HCT116 (cell line): ENCODE data around the gene CALU. TPM values are rescaled to one million over a fixed set of nuclear protein-coding genes. Genes with fewer than 3 reads are reported as not detected.

Experiments
- ATAC-seq: fragments of 200-7000 bp; cut with Tn5 transposase; 2 replicates; pipeline ENCODE4 v1.9.1; 2020; ENCODE audit warnings: mild to moderate bottlenecking, moderate library complexity
- BruUV-seq: library from RNA; stranded (reverse); fragments of 400-500 nt; replicated peaks from 2 replicates; lab custom pipeline; 2021; lab: Mats Ljungman, UMichigan
- CTCF ChIA-PET: fragments of 300-600 bp; sonication (Branson Sonifier 250); formaldehyde crosslinking; loops from one replicate; lab custom pipeline; 2021; ENCODE audit warnings: antibody characterized with exemption; lab: Charles Lee
- POLR2A ChIA-PET: fragments of 300-600, 350-600 bp; sonication (Branson Sonifier 250); formaldehyde crosslinking; loops from one replicate; lab custom pipeline; 2021; ENCODE audit warnings: antibody characterized with exemption; lab: Charles Lee
- RAD21 ChIA-PET, 2 experiments: fragments of 300-600 bp; sonication (Branson Sonifier 250); formaldehyde crosslinking; loops; one replicate each; lab custom pipeline; 2023; ENCODE audit warnings: low total read pairs in 2 of 2; ENCODE audit not compliant: uncharacterized antibody in 2 of 2, unreplicated experiment in 2 of 2, low non-redundant PET in 1 of 2; lab: Charles Lee
- DNase-seq: peaks from one replicate; pipeline ENCODE4 v3.0.0-alpha.2; 2010; ENCODE audit warnings: low read depth, low spot score
- H2AFZ ChIP-seq: fragments of 200-600 bp; shearing (Covaris generic), sonication (generic); 2 replicates; pipeline ENCODE4 v1.6.1; 2017; ENCODE audit warnings: low read depth, mixed run types, mixed read lengths, antibody characterized with exemption, low read length; ENCODE audit not compliant: poor library complexity, severe bottlenecking
- H3K27ac ChIP-seq: 2 replicates; pipeline ENCODE4 v1.5.1; 2012; ENCODE audit warnings: low read depth, low read length
- H3K27me3 ChIP-seq: fragments of 200-600 bp; sonication (generic); 2 replicates; pipeline ENCODE4 v1.6.1; 2016; ENCODE audit warnings: mixed run types, low read length, mixed read lengths; ENCODE audit not compliant: insufficient read depth
- H3K36me3 ChIP-seq, 2 experiments: fragments of 200-500 bp in 1 of 2; fragments of 200-600 bp in 1 of 2; sonication (Bioruptor generic) in 1 of 2; sonication (generic) in 1 of 2; 2 replicates each; pipeline versions ENCODE4 v1.5.1 to v1.6.1; 2014 to 2016; ENCODE audit warnings: low read length in 2 of 2, inconsistent platforms in 1 of 2, mixed read lengths in 1 of 2, mixed run types in 1 of 2; ENCODE audit not compliant: insufficient read depth in 2 of 2, control insufficient read depth in 1 of 2
- H3K4me1 ChIP-seq, 2 experiments: fragments of 200-600 bp in 1 of 2; sonication (generic) in 1 of 2; 2 replicates each; pipeline versions ENCODE4 v1.5.1 to v1.6.1; 2012 to 2017; ENCODE audit warnings: low read length in 2 of 2, inconsistent platforms in 1 of 2, mild to moderate bottlenecking in 1 of 2, mixed read lengths in 1 of 2, mixed run types in 1 of 2, moderate library complexity in 1 of 2; ENCODE audit not compliant: insufficient read depth in 2 of 2, control insufficient read depth in 1 of 2
- H3K4me2 ChIP-seq: fragments of 200-600 bp; sonication (generic); 2 replicates; pipeline ENCODE4 v1.6.1; 2017; ENCODE audit warnings: mixed run types, low read length, mixed read lengths
- H3K4me3 ChIP-seq, 2 experiments: fragments of 200-600 bp in 1 of 2; sonication (generic) in 1 of 2; replicated peaks in 1 of 2; 2 replicates each; pipeline ENCODE4 v1.5.1; 2011 to 2016; ENCODE audit warnings: low read length in 2 of 2, control low read depth in 1 of 2, low read depth in 1 of 2, mild to moderate bottlenecking in 1 of 2, mixed read lengths in 1 of 2, mixed run types in 1 of 2
- H3K79me2 ChIP-seq: fragments of 200-600 bp; sonication (generic); 2 replicates; pipeline ENCODE4 v1.6.1; 2017; ENCODE audit warnings: mild to moderate bottlenecking, mixed run types, low read length, moderate library complexity, mixed read lengths; ENCODE audit not compliant: insufficient read depth
- H3K9ac ChIP-seq: fragments of 200-600 bp; sonication (generic); 2 replicates; pipeline ENCODE4 v1.6.1; 2016; ENCODE audit warnings: low read length, mixed read lengths
- H3K9me2 ChIP-seq: fragments of 200-600 bp; sonication (generic), shearing (Covaris generic); 2 replicates; pipeline ENCODE4 v1.6.1; 2017; ENCODE audit warnings: mixed run types, mild to moderate bottlenecking, moderate library complexity; ENCODE audit not compliant: insufficient read depth
- H3K9me3 ChIP-seq, 2 experiments: fragments of 200-500 bp in 1 of 2; fragments of 200-600 bp in 1 of 2; sonication (Bioruptor generic) in 1 of 2; sonication (generic) in 1 of 2; 2 replicates each; pipeline ENCODE4 v1.6.1; 2014 to 2017; ENCODE audit warnings: low read length in 2 of 2, mixed read lengths in 2 of 2, inconsistent platforms in 1 of 2, low read depth in 1 of 2, mild to moderate bottlenecking in 1 of 2, mixed run types in 1 of 2, moderate library complexity in 1 of 2; ENCODE audit not compliant: control insufficient read depth in 1 of 2, insufficient read depth in 1 of 2
- H4K20me1 ChIP-seq: fragments of 200-600 bp; sonication (generic), shearing (Covaris generic); 2 replicates; pipeline ENCODE4 v1.6.1; 2017; ENCODE audit warnings: mixed run types, mild to moderate bottlenecking, moderate library complexity; ENCODE audit not compliant: insufficient read depth
- CBX3 ChIP-seq: IDR thresholded peaks from 2 replicates; pipeline ENCODE4 v1.6.1; 2012; ENCODE audit warnings: low read depth
- EGR1 ChIP-seq: IDR thresholded peaks from 2 replicates; pipeline ENCODE4 v1.6.1; 2012; ENCODE audit warnings: low read depth
- EZH2 ChIP-seq: fragments of 200-600 bp; sonication (generic); IDR thresholded peaks from 2 replicates; pipeline ENCODE4 v1.6.1; 2017; ENCODE audit warnings: antibody characterized with exemption, mixed run types
- EZH2phosphoT487 ChIP-seq: fragments of 200-600 bp; IDR thresholded peaks from 2 replicates; pipeline ENCODE4 v1.6.1; 2018; ENCODE audit warnings: antibody characterized with exemption, borderline replicate concordance
- FOSL1 ChIP-seq: IDR thresholded peaks from 2 replicates; pipeline ENCODE4 v1.6.1; 2012; ENCODE audit warnings: low read depth
- POLR2A ChIP-seq: IDR thresholded peaks from 2 replicates; pipeline ENCODE4 v1.7.0; 2011; ENCODE audit warnings: borderline replicate concordance; ENCODE audit not compliant: insufficient read depth, insufficient read length; ENCODE audit errors: extremely low read depth
- POLR2AphosphoS5 ChIP-seq: IDR thresholded peaks from 2 replicates; pipeline ENCODE4 v1.6.1; 2011; ENCODE audit warnings: mild to moderate bottlenecking, low read depth, low read length, moderate library complexity
- RAD21 ChIP-seq: IDR thresholded peaks from 2 replicates; pipeline ENCODE4 v1.6.1; 2012; ENCODE audit warnings: low read depth, mild to moderate bottlenecking
- SP1 ChIP-seq: IDR thresholded peaks from 2 replicates; pipeline ENCODE4 v1.6.1; 2012; ENCODE audit warnings: low read depth
- SRF ChIP-seq: IDR thresholded peaks from 2 replicates; pipeline ENCODE4 v1.6.1; 2012; ENCODE audit warnings: low read depth
- TCF7L2 ChIP-seq: IDR thresholded peaks from 2 replicates; pipeline ENCODE4 v1.7.0; 2011; ENCODE audit warnings: borderline replicate concordance, inconsistent platforms; ENCODE audit not compliant: insufficient read depth, insufficient read length; ENCODE audit errors: extremely low read depth
- ZNF274 ChIP-seq: fragments of 200-500 bp; sonication (Bioruptor generic); IDR thresholded peaks from 2 replicates; pipeline ENCODE4 v1.6.1; 2014; ENCODE audit warnings: mild to moderate bottlenecking, low read depth, low read length, inconsistent platforms
- intact Hi-C: fragments of 100-400 bp; cut with micrococcal nuclease; formaldehyde crosslinking; loops from 2 replicates; pipeline ENCODE4 v1.10.0; 2022
- total RNA-seq: library from RNA; stranded (reverse); gene quantifications from one replicate; pipeline ENCODE4 v1.2.1, GENCODE V29; 2021; ENCODE audit not compliant: unreplicated experiment
- TF ChIP-seq, protein P1 (sequence below): IDR thresholded peaks from 2 replicates; pipeline ENCODE4 v1.6.1; 2012
- TF ChIP-seq, protein P2 (sequence below), 3 experiments: fragments of 200-600 bp in 1 of 3; sonication (generic) in 1 of 3; IDR thresholded peaks in 2 of 3; conservative IDR thresholded peaks in 1 of 3; 2 replicates each; pipeline ENCODE4 v1.5.1; 2012 to 2017; ENCODE audit warnings: low read depth in 2 of 3, low read length in 2 of 3, antibody characterized with exemption in 1 of 3, borderline replicate concordance in 1 of 3, control low read depth in 1 of 3, mild to moderate bottlenecking in 1 of 3, mixed read lengths in 1 of 3, mixed run types in 1 of 3, moderate library complexity in 1 of 3; ENCODE audit not compliant: insufficient read depth in 1 of 3
- TF ChIP-seq, protein P3 (sequence below): IDR thresholded peaks from 2 replicates; pipeline ENCODE4 v1.6.1; 2012
- TF ChIP-seq, protein P4 (sequence below): IDR thresholded peaks from 2 replicates; pipeline ENCODE4 v1.6.1; 2011; ENCODE audit warnings: mild to moderate bottlenecking, low read length, moderate library complexity; ENCODE audit not compliant: insufficient replicate concordance; ENCODE audit errors: extremely low read depth

Gene CALU
- total RNA-seq, 1 experiment from 2014 or later: 106 TPM

DNA sequence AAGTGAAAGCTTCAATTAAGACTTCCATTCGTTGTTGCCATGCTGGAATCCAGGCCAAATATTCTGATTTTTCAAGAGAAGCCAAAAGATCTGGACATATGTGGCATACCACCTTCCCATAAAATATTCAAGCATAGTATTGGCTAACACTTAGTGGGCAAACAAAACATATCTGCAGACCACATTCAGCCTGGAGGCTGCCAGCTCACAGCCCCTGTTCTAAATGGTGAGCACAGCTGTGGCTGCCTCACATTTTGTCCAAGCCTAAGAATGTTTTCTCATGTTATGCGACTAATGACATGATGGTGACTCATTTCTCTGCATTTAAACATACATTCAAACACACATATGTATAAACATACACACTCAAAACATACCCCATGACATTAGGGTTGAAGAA lies 10.6 kb upstream of the CALU start:
- no peak for DNase-seq
- Histone ChIP-seq H3K27me3 (no peaks in the 10 kb centered on the region), H3K9me3 (no peaks in the 10 kb centered on the region), H3K4me2 (no peak overlapping the region), H3K79me2 (no peaks in the 10 kb centered on the region), H3K27ac (no peak overlapping the region)
- intact Hi-C loops: no loop called here
- no peak for ATAC-seq
- CTCF ChIA-PET: no interaction called here
- BruUV-seq: no TSS peak
- TF ChIP-seq POLR2A (no peak), EZH2phosphoT487 (no peak), SP1 (no peak), FOSL1 (no peak), EZH2 (no peak), SRF (no peak), CBX3 (no peak), POLR2AphosphoS5 (no peak), TCF7L2 (no peak), RAD21 (no peak), ZNF274 (no peak), EGR1 (no peak)
- TF ChIP-seq, protein P1, sequence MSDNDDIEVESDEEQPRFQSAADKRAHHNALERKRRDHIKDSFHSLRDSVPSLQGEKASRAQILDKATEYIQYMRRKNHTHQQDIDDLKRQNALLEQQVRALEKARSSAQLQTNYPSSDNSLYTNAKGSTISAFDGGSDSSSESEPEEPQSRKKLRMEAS: no peak
- TF ChIP-seq, protein P2, sequence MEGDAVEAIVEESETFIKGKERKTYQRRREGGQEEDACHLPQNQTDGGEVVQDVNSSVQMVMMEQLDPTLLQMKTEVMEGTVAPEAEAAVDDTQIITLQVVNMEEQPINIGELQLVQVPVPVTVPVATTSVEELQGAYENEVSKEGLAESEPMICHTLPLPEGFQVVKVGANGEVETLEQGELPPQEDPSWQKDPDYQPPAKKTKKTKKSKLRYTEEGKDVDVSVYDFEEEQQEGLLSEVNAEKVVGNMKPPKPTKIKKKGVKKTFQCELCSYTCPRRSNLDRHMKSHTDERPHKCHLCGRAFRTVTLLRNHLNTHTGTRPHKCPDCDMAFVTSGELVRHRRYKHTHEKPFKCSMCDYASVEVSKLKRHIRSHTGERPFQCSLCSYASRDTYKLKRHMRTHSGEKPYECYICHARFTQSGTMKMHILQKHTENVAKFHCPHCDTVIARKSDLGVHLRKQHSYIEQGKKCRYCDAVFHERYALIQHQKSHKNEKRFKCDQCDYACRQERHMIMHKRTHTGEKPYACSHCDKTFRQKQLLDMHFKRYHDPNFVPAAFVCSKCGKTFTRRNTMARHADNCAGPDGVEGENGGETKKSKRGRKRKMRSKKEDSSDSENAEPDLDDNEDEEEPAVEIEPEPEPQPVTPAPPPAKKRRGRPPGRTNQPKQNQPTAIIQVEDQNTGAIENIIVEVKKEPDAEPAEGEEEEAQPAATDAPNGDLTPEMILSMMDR (IDR thresholded peaks at IDR 0.05 in 2 of 3, conservative IDR thresholded peaks at IDR 0.05 in 1 of 3; ENCODE audit: borderline replicate concordance in 1 of 3, insufficient read depth in 1 of 3, low read depth in 2 of 3, low read length in 2 of 3): no peak
- TF ChIP-seq, protein P3, sequence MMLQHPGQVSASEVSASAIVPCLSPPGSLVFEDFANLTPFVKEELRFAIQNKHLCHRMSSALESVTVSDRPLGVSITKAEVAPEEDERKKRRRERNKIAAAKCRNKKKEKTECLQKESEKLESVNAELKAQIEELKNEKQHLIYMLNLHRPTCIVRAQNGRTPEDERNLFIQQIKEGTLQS: no peak
- TF ChIP-seq, protein P4, sequence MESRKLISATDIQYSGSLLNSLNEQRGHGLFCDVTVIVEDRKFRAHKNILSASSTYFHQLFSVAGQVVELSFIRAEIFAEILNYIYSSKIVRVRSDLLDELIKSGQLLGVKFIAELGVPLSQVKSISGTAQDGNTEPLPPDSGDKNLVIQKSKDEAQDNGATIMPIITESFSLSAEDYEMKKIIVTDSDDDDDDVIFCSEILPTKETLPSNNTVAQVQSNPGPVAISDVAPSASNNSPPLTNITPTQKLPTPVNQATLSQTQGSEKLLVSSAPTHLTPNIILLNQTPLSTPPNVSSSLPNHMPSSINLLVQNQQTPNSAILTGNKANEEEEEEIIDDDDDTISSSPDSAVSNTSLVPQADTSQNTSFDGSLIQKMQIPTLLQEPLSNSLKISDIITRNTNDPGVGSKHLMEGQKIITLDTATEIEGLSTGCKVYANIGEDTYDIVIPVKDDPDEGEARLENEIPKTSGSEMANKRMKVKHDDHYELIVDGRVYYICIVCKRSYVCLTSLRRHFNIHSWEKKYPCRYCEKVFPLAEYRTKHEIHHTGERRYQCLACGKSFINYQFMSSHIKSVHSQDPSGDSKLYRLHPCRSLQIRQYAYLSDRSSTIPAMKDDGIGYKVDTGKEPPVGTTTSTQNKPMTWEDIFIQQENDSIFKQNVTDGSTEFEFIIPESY: no peak
- TF ChIP-seq, all 23 proteins: peak for 0
- RAD21 ChIA-PET: no interaction called here
- no peaks in the 10 kb centered on the region for H3K9me2 ChIP-seq
- peaks cover 0 to 6% of the 10 kb centered on the region in 2 experiments; a peak in 1 of 4 replicates for H3K4me1 ChIP-seq
- no peak overlapping the region for H2AFZ ChIP-seq
- H3K4me3 ChIP-seq: no peak overlapping the region
- H3K36me3 ChIP-seq: no peaks in the 10 kb centered on the region
- H3K9ac ChIP-seq: no peak overlapping the region
- POLR2A ChIA-PET: no interaction called here
- H4K20me1 ChIP-seq: no peaks in the 10 kb centered on the region
